SU-DHL-6 (cell line): ENCODE data around the gene CRYZL1.

Experiments
- CTCF ChIP-seq: fragments of 200-600 bp; sonication (generic); IDR thresholded peaks from one replicate; pipeline ENCODE4 v1.5.1; 2017; ENCODE audit warnings: antibody characterized with exemption, mild to moderate bottlenecking, low read length, moderate library complexity; ENCODE audit not compliant: insufficient read depth, poor library complexity, severe bottlenecking
- EZH2phosphoT487 ChIP-seq: fragments of 200-600 bp; sonication (generic), shearing (Covaris generic); conservative IDR thresholded peaks from 2 replicates; pipeline ENCODE4 v1.6.1; 2018; ENCODE audit warnings: mild to moderate bottlenecking, antibody characterized with exemption, low read length, moderate library complexity, mixed read lengths

GRCh38 chr21:33663241-33663640, 21.7 kb upstream of the CRYZL1 start:
- TF ChIP-seq CTCF (no peak), EZH2phosphoT487 (no peak)
